CD4-positive, alpha-beta T cell treated with Interleukin-15 for 1 hour (primary cell): ENCODE results near the gene LRP3.
"Not testable (repeated sequence)": the region's sequence is repeated elsewhere in the genome, so short reads cannot be mapped to it uniquely, and the experiment has no call there.

Experiments used
- DNase-seq: peaks from one replicate; pipeline ENCODE4 v3.0.0-alpha.2; 2020

Gene LRP3

GRCh38 chr19:33204136-33204973, 10.2 kb downstream of the LRP3 start:
- no peak for DNase-seq

- no peak for DNase-seq
These were observed 11.0 kb downstream of the LRP3 start for GRCh38 chr19:33205110-33205509.

- no peak for DNase-seq
These were observed 11.6 kb downstream of the LRP3 start for GRCh38 chr19:33205531-33206260.

GRCh38 chr19:33206261-33207039, 12.3 kb downstream of the LRP3 start:
- no peak for DNase-seq

GRCh38 chr19:33207040-33207620, 13.0 kb downstream of the LRP3 start:
- DNase-seq, result no peak

- DNase-seq, result no peak
These were observed 13.8 kb downstream of the LRP3 start for GRCh38 chr19:33207903-33208302.

- DNase-seq, result no peak
These were observed 14.3 kb downstream of the LRP3 start for GRCh38 chr19:33208371-33208895.

- no peak for DNase-seq
These were observed 15.0 kb downstream of the LRP3 start for GRCh38 chr19:33208904-33209849.

- DNase-seq, result not testable (repeated sequence)
These were observed 15.7 kb downstream of the LRP3 start for GRCh38 chr19:33209850-33210230.

- no peak for DNase-seq
These were observed 16.3 kb downstream of the LRP3 start for GRCh38 chr19:33210266-33210940.

- DNase-seq, result no peak
These were observed 17.8 kb downstream of the LRP3 start for GRCh38 chr19:33211794-33212435.

GRCh38 chr19:33212436-33213172, 18.5 kb downstream of the LRP3 start:
- no peak for DNase-seq

- no peak for DNase-seq
These were observed 20.5 kb downstream of the LRP3 start for GRCh38 chr19:33214596-33214995.

GRCh38 chr19:33215438-33216197, 21.5 kb downstream of the LRP3 start:
- no peak for DNase-seq

GRCh38 chr19:33216198-33216830, 22.2 kb downstream of the LRP3 start:
- no peak for DNase-seq

- DNase-seq, result no peak
These were observed 23.8 kb downstream of the LRP3 start for GRCh38 chr19:33217881-33218280.

GRCh38 chr19:33219261-33219815, 25.2 kb downstream of the LRP3 start:
- DNase-seq, result no peak

- no peak for DNase-seq
These were observed 26.0 kb downstream of the LRP3 start for GRCh38 chr19:33220115-33220514.
